Pancreas (tissue), 10 donors: Measurements from ENCODE around the gene SLC23A3. TPM values are rescaled to one million over a fixed set of nuclear protein-coding genes. Genes with fewer than 3 reads are reported as not detected.

Experiments used
- ATAC-seq, 4 donors: fragments of 200-7000 bp; cut with Tn5 transposase; one replicate each; pipeline versions ENCODE4 v1.8.0 to v1.9.1; 2020; ENCODE audit warnings: mild to moderate bottlenecking in 4 of 4, moderate library complexity in 4 of 4
- DNase-seq, 6 donors: peaks; one replicate each; pipeline ENCODE4 v3.0.0-alpha.2; 2020
- FAIRE-seq: peaks from 2 replicates; lab custom pipeline; 2012; peaks lifted over from hg19 to GRCh38; lab: Jason Lieb, UNC
- H3K27ac ChIP-seq, 4 donors: fragments of 200-600 bp; sonication (generic); 1 replicate in 3 of 4; 2 replicates in 1 of 4; pipeline versions ENCODE4 v1.5.0 to v1.8.0; 2020
- H3K27me3 ChIP-seq, 4 donors: fragments of 200-600 bp; one replicate each; pipeline ENCODE4 v1.8.0; 2021
- H3K36me3 ChIP-seq, 3 donors: fragments of 200-600 bp; sonication (generic) in 1 of 3; one replicate each; pipeline versions ENCODE4 v1.5.0 to v1.8.0; 2020 to 2021
- H3K4me1 ChIP-seq, 3 donors: fragments of 200-600 bp; one replicate each; pipeline ENCODE4 v1.8.0; 2021
- H3K4me3 ChIP-seq, 4 donors: fragments of 200-600 bp; sonication (generic) in 2 of 4; one replicate each; pipeline versions ENCODE4 v1.5.0 to v1.8.0; 2020 to 2021
- H3K9me3 ChIP-seq, 4 donors: fragments of 200-600 bp; one replicate each; pipeline ENCODE4 v1.8.0; 2021
- WGBS, 2 donors: extraction: QIAGEN DNeasy Blood & Tissue Kit; methylation state at CpG; one replicate each; pipeline ENCODE4 v1.1.7; 2013; 5-methylcytosine and 5-hydroxymethylcytosine counted together
- intact Hi-C, 3 donors: fragments of 100-400 bp; cut with DNase I; formaldehyde crosslinking; loops; one replicate each; pipeline versions ENCODE4 v1.11.1 to v1.14.2; 2022
- polyA plus RNA-seq, 2 donors: library from polyadenylated mRNA; stranded (reverse); fragments of 200-250 nt; gene quantifications; one replicate each; pipeline ENCODE4 v1.2.3, GENCODE V29; 2013
- total RNA-seq, 6 donors: library from RNA; stranded (reverse); fragmentation: NEBNext Ultra II Directional in 4 of 6; extraction: Animal tissue kit (Norgen Biotek cat#: 25700) in 4 of 6; gene quantifications; one replicate each; pipeline versions ENCODE4 v1.2.1 to v1.2.4, GENCODE V29; 2021 to 2023
- TF ChIP-seq, protein P1 (sequence below), 4 donors: fragments of 200-600 bp; sonication (generic) in 3 of 4; IDR thresholded peaks; one replicate each; pipeline versions ENCODE4 v1.5.0 to v1.8.0; 2021; ENCODE audit warnings: antibody characterized with exemption in 4 of 4
- donor health status: healthy with polysubstance abuse.
- donor health status: DM: no; HTN: no; CAD: no; lungs with moderate emphysema.
- donor health status: DM: no; HTN: no; CAD: no.
- donor health status: control.
- donor health status: control.
- donor health status: Bipolar disorder and iron deficiency.
- donor health status: DM: yes; HTN: yes; CAD: no.
- donor health status: DM: no; HTN: no; CAD: no.
- donor health status: DM: no; HTN: no; CAD: no.
- donor health status: DM: yes; HTN: yes; CAD: no.

SLC23A3 gene
- total and polyA plus RNA-seq, 8 donors = 0.16 to 3.0 (median 0.92) TPM

DNA sequence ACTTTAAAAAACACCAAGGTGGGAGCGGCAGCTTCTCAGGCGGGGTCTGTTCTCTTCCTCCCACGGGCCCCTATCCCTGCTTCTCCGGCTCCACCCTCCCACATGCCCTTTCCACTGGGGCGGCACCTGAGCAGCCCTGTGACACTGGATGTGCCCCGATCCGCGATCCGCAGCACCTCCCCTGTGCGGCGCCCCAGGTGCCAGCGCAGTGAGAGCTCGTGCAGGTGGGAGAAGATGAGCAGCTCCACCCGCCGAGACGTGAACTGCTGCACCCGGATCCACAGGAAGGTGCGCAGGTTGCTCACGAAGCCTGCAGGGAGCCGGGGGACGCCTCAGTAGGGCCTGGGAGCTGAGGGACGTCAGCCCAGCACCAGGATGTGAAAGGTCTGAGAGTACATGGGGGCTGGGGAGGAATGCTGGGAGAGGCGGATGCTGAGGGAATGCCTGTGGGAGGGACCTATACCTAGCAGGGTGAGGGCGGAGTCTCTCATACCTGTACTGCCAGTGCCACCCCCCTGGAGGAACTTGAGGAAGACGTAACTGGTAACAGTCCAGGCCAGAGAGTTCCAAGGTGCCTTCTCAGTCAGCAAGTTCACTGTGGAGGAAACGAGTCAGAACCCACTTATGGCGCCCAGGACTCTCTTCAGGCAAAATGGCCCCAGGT is 46.2 kb upstream of the SLC23A3 start:
- DNase-seq (peak in 1 of 6 donors; percentile 70), ATAC-seq (no peak), FAIRE-seq (no peak)
- TF ChIP-seq, protein P1, sequence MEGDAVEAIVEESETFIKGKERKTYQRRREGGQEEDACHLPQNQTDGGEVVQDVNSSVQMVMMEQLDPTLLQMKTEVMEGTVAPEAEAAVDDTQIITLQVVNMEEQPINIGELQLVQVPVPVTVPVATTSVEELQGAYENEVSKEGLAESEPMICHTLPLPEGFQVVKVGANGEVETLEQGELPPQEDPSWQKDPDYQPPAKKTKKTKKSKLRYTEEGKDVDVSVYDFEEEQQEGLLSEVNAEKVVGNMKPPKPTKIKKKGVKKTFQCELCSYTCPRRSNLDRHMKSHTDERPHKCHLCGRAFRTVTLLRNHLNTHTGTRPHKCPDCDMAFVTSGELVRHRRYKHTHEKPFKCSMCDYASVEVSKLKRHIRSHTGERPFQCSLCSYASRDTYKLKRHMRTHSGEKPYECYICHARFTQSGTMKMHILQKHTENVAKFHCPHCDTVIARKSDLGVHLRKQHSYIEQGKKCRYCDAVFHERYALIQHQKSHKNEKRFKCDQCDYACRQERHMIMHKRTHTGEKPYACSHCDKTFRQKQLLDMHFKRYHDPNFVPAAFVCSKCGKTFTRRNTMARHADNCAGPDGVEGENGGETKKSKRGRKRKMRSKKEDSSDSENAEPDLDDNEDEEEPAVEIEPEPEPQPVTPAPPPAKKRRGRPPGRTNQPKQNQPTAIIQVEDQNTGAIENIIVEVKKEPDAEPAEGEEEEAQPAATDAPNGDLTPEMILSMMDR (IDR thresholded peaks at IDR 0.05) = no peak
- Histone ChIP-seq H3K9me3 (no peaks in the 10 kb centered on the region), H3K36me3 (peaks cover 0 to 21% (median 0%) of the 10 kb centered on the region in 3 donors), H3K4me3 (no peak overlapping the region), H3K27ac (no peak overlapping the region), H3K27me3 (no peaks in the 10 kb centered on the region), H3K4me1 (peaks cover 7 to 20% (median 17%) of the 10 kb centered on the region in 3 donors)
- WGBS, 2 donors = 88 to 92% methylated on average over 26 to 27 of the region's 27 CpGs
- intact Hi-C loops = no loop called here

DNA sequence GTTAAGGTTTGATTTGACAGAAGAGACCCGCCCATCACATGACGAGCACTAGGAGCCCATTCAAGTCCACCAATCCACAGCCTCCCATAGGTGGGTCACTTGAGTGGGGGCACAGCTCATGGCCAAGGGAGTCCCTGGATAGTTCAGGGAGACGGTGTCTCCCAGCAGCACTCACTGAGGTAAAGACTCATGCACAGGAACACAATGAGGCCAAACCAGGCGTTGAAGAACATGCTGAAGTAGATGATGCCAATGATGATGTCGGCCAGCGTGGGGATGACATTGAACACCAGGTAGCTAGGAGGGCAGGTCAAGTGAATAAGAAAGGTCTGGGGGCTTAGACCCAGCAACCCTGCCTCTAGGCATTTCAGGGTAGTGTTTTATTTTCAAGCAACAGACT is 45.0 kb upstream of the SLC23A3 start:
- intact Hi-C loops = no loop called here
- 88 to 94% methylated on average over 6 of the region's 6 CpGs for WGBS, 2 donors
- no peaks in the 10 kb centered on the region for H3K27me3 ChIP-seq
- no peak overlapping the region for H3K4me3 ChIP-seq
- H3K36me3 ChIP-seq = peaks cover 0 to 11% (median 0%) of the 10 kb centered on the region in 3 donors
- no peaks in the 10 kb centered on the region for H3K9me3 ChIP-seq
- no peak overlapping the region for H3K27ac ChIP-seq
- FAIRE-seq (no peak), ATAC-seq (no peak), DNase-seq (no peak)
- H3K4me1 ChIP-seq = peaks cover 7 to 20% (median 17%) of the 10 kb centered on the region in 3 donors
- TF ChIP-seq, protein P1 (IDR thresholded peaks at IDR 0.05) = no peak

DNA sequence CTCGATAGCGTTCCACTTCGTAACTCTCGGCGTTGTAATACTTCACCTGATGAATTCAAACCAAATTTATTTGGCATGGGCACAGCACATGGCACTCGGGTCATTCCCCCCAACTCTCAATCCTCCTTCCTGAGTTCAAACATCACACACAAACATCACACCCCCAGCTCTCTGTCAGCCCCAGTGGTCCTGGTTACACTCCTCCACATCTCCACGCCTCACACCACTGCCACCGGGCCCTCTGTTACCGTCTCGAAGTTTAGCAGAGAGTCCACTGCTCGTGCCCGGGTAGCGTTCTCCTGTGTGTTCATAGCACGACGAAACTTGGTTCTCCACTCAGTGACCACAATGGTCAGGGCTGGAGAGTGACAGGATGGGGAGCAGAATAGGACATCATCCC is 44.3 kb upstream of the SLC23A3 start:
- H3K4me1 ChIP-seq = peaks cover 1 to 15% (median 12%) of the 10 kb centered on the region in 3 donors
- peaks cover 0 to 8% (median 0%) of the 10 kb centered on the region in 3 donors for H3K36me3 ChIP-seq
- FAIRE-seq = no peak
- TF ChIP-seq, protein P1 (IDR thresholded peaks at IDR 0.05) = no peak
- intact Hi-C loops = no loop called here
- no peak overlapping the region for H3K4me3 ChIP-seq
- 93 to 96% methylated on average over 15 of the region's 15 CpGs for WGBS, 2 donors
- ATAC-seq = no peak
- no peaks in the 10 kb centered on the region for H3K9me3 ChIP-seq
- DNase-seq = no peak
- no peak overlapping the region for H3K27ac ChIP-seq
- H3K27me3 ChIP-seq = no peaks in the 10 kb centered on the region

DNA sequence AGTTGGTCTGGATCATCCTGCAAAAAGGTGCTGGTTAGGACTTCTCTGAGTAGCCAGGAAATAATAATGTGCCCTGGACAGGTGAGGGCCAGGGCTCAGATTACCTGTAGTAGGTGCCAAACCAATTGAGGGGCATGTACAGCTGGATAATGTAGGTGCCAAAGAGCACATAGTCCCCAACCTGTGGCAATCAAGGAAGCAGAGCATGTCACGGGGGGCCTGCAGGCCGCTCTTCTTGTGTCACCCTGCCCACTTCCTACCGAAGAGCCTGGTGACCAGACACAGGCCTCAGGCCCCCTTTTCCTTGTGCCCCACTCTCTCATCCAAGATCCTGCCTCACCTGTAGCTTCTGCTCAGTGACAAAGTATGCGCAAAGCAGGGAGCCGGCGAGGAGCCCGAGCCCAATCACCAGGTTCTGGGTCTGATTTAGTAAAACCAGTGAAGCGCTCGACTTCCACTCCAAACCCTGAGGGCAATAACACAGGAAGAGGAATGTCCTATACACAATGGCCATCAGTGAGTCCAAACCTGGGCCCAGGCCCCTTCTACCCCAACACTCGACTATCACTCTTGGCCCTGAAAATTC is 43.8 kb upstream of the SLC23A3 start:
- FAIRE-seq = no peak
- ATAC-seq = no peak
- intact Hi-C loops = no loop called here
- Histone ChIP-seq H3K27ac (no peak overlapping the region), H3K27me3 (no peaks in the 10 kb centered on the region), H3K4me1 (peaks cover 0 to 13% (median 12%) of the 10 kb centered on the region in 3 donors), H3K9me3 (no peaks in the 10 kb centered on the region), H3K36me3 (peaks cover 0 to 8% (median 0%) of the 10 kb centered on the region in 3 donors), H3K4me3 (no peak overlapping the region)
- TF ChIP-seq, protein P1 (IDR thresholded peaks at IDR 0.05) = no peak
- WGBS, 2 donors = 92 to 96% methylated on average over 10 of the region's 10 CpGs
- DNase-seq = no peak

DNA sequence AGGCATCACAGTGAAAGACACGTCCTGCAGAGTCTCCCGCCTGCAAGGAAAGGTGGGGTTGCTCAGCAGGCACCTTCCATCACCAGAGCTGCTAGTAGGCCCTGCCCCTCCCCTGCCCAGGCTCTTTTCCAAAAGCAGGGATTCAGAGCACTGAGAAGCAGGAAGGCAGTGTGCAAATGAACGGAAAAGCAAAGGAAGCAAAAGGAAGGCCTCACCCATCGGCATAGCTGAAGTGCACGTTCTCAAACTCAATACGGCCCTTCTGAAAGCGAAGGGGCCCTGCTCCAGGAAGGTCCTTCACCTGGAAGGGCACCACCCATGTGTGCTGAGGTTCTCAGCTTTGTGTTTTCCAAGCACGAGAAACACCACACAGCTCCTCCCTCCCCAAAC is 43.2 kb upstream of the SLC23A3 start:
- Histone ChIP-seq H3K4me1 (peaks cover 0 to 10% (median 7%) of the 10 kb centered on the region in 3 donors), H3K9me3 (no peaks in the 10 kb centered on the region), H3K4me3 (no peak overlapping the region), H3K36me3 (peaks cover 0 to 8% (median 0%) of the 10 kb centered on the region in 3 donors), H3K27me3 (no peaks in the 10 kb centered on the region), H3K27ac (no peak overlapping the region)
- no peak for FAIRE-seq
- TF ChIP-seq, protein P1 (IDR thresholded peaks at IDR 0.05) = no peak
- intact Hi-C loops = no loop called here
- 86 to 89% methylated on average over 8 of the region's 8 CpGs for WGBS, 2 donors
- no peak for DNase-seq
- no peak for ATAC-seq
